Stimulated activated CD8-positive, alpha-beta memory T cell treated with anti-CD3 and anti-CD28 coated beads, Interleukin-12 subunit alpha, Interleukin-12 subunit beta, amount 100 ng/mL, for 24 hours (primary cell): Measurements from ENCODE around the gene PRXL2A.
"Not testable (repeated sequence)": the region's sequence is repeated elsewhere in the genome, so short reads cannot be mapped to it uniquely, and the experiment has no call there.

Source experiments
- DNase-seq: peaks from one replicate; pipeline ENCODE4 v3.0.0-alpha.2; 2020; ENCODE audit errors: extremely low read depth

PRXL2A gene

DNA sequence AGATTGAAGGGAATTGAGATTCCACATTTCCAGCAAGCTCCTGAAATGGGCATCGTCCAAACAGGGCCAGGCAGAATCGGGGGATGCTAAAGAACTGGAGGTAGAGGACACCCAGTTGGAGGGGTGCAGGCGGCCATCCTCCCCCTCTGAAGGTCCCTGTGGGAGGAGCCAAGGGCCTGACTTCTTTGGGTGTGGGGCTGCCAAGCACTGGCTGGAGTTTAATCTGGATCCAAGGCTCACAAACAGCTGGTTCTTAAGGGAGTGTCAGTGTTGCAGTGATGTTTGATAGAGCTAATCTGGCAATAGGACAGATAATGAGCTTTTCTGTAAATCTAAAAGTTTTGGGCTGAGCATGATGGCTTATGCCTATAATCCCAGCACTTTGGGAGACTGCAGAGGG is 66.6 kb downstream of the PRXL2A start:
- DNase-seq, result no peak

DNA sequence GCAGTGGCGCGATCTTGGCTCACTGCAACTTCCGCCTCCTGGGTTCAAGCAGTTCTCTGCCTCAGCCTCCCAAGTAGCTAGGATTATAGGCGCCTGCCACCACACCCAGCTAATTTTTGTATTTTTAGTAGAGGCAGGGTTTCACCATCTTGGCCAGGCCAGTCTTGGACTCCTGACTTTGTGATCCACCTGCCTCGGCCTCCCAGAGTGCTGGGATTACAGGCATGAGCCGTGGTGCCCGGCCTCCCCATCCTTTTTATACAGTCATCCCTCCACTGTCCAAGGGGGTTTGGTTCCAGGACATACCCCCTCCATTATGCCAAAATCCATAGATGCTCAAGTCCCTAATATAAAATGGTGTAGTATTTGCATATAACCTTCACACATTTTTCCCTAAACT is 67.3 kb downstream of the PRXL2A start:
- not testable (repeated sequence) for DNase-seq

DNA sequence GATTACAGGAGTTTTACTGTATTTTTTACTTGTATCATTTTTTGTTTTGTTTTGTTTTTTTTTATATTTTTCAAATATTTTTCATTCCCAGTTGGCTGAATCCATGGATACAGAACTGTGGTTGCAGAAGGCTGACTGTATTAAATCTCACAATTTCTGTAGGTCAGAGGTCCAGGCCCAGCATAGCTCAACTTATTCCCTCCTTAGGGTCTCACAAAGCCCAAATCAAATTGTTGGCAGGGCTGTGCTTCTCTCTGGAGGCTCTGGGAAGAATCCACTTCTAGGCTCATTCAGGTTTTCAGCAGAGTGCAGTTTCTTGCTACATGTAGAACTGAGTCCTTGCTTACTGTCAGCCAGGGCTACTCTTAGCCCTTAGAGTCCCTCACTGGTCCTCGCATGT is 68.3 kb downstream of the PRXL2A start:
- no peak for DNase-seq

GRCh38 chr10:80477813-80478212 is 69.5 kb downstream of the PRXL2A start:
- DNase-seq, result no peak

- not testable (repeated sequence) for DNase-seq
These were observed 72.0 kb downstream of the PRXL2A start for GRCh38 chr10:80480373-80480772.

DNA sequence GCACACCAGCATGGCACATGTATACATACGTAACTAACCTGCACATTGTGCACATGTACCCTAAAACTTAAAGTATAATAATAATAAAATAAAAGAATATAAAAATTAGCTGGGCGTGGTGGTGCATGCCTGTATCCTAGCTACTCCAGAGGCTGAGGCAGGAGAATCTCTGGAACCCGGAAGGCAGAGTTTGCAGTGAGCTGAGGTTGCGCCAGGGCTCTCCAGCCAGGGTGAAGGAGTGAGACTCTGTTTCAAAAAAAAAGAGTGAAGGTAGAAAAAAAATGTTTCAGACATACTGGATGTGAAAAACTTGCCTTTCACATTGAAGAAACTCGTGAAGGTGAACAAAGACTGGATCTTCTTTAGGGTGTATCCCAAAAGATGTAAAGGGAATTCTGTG is 72.5 kb downstream of the PRXL2A start:
- DNase-seq, result no peak

GRCh38 chr10:80484243-80484642 is 75.9 kb downstream of the PRXL2A start:
- DNase-seq, result no peak

DNA sequence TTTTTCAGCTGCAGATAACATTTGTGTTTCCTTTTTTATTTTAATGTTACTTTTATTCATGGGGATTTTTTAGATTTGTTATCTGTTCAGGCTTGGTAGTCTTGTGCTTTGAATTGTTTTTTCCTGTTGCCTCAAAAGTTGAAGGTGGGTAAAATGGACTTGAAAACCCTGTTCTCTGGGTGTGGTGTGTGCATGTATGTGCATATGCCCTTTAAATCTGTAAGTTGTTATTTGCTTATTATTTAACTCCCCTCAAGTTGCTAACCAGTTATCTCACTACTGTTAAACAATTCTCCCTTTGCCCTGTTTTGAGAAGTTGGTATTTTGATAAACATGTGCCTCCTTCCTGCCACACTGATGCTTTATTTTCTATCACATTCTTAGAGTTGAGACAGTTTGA is 76.3 kb downstream of the PRXL2A start:
- DNase-seq, result no peak

DNA sequence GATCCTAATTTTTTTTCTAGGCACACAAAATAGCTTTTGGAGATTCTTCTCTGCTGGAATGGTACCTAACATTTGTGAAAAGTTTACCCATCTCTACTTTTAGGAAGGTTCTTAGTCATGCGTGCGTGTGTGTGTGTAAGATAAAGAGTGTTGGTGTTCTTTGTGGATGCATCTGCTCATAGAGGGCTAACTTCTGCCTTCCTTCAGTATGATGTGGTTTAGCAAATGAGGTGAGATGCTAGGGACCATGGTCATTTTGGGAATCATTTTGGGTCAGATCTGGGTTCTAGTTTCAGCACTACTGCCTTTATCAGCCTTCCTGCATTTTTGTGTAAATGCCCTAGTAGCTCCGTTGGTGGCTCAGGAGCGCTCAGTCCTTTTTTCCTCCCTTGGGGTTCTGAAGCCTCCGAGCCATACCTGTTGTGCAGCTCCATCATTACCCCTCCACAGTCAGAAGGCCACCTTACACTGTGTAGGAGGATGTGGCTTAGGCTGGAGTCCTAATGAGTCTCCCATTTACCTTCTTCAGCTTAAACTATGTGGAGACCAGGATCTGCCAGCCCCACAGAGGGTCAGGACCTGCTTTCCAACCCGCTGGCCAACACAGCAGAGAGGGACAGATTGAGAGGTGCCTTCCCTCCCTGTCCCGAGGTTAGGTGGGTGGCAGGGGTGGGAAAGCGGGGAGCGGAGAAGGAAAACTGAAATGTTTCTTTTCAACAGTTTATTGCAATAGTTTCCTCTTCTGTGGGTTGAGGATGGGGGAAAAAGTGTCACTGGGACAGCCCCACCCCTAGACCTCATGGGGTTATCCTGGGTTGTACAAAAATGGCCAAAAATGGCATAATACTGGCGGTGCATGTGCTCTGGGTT is 77.0 kb downstream of the PRXL2A start:
- no peak for DNase-seq

DNA sequence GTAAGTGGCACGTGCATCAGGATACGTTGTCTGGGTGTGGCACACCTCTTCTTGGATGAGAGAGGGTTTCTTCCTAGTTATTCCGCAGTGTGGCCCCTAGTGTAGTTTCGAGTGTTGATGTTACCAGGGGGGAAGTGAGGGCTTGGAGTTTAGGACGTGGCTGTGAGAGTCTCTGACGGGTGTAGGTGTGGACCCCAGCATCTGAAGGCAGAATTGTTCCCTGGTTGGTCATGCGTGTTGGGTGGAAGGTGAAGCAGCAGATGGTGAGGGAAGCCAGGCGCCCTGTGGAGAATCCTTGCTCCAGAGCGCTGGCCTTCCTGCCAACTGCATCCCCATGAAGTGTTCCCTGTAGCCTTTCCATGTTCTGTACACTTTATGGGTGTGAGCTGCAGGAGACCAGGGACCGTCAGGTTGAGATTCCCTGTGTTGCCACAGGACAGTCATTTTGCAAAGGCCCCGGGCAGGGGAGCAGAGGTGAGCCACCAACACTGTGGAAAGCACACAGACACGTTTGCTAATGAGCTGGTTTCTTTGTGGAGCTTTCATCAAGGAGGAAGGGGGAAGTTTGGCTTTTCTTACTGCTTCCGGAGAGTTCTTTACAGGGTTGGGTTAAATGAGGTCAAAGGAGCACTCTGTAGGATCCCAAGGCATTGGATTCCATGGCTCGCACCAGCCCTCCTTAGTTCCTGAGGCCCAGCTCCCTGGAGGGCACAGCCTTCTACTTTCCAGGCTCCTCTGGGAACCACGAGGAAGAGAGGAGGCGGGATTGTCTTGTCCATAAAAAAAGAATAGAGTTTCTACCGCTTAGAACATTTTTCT is 77.8 kb downstream of the PRXL2A start:
- DNase-seq, result no peak
